ENCODE results near the gene RNF214.
A peak's percentile ranks its signal among the peaks of the same experiment; 100 is the strongest.
"Not testable (repeated sequence)": the region's sequence is repeated elsewhere in the genome, so short reads cannot be mapped to it uniquely, and the experiment has no call there.

RNF214 gene

GRCh38 chr11:117319214-117319840 lies 86.9 kb downstream of the RNF214 start:
- peak; percentile 51 for FAIRE-seq

- not testable (repeated sequence) for FAIRE-seq
Observed at GRCh38 chr11:117327255-117327566, 94.7 kb downstream of the RNF214 start.

DNA sequence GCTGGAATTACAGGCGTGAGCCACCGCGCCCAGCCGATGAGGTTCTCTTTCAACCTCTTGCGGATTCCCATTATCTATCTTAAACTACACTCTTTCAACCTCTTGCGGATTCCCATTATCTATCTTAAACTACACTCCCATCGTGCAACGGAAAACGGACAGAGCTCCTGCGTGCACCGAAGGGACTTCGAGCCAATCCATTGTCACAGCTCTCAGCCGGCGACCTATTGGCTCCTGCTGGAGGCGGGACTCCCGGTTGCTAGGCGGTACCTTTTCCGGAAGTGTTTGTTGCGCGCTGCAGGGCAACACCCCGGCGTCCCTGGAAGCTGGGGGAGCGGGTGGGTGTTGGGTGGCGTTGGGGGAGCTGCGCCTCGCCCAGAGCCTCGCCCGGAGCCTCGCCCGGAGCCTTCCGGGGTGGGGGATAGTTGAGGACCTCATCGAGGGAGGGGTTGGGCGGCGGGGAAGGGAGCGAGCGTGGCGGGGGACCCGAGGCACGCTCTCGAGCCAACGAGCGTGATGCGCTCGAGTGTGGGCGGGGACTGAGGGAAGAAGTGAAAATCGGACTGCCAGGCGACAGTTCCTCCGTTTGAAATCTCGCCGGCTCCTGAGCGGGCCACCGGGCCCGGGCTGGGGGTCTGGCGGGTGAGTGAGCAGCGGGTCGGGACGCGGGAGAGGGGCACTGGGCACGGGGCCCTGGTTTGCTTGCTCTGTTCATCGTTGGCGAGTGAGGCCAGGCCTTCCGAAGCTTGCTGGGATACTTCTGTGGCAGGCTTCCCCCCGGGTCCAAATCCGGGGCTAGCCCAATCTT lies 95.3 kb downstream of the RNF214 start, which contains the start of gene CEP164:
TSS of gene CEP164 (plus strand) at position 288 of the 808 bp plus-strand sequence. CDS start 10,733 bp downstream, outside the sequence.
- peak; percentile 33 for FAIRE-seq

DNA sequence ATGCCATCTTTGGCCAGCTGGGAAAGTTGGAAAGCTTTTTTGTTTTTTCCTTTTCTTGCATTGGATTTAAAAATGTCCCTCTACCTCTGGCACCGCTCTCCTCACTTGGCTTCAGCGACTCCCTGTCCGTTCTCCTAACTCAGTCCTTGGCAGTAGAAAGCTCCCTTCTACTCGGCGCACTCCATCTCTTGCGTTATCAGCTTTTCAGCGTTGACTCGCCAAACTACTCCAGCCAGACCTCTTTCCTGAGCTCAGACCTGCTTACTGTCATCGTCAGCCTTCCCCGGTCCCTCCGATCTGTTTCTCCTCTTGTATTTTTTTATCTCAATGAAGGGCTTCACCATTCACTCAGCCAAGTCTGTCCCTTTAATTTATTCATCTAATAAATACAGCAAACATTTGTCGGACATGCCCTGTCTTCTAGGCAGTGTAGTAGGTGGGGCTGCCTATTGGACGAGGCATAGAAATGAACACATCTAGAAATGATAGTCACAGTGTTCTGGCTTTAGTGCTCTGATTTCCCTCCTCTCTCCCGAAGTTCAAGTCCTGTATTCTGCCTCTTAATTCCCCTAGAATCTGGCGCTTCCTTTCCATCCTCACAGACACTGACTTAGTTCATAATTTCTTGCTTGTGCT lies 96.0 kb downstream of the RNF214 start:
- peak; percentile 47 for FAIRE-seq

- FAIRE-seq: no peak
Observed at GRCh38 chr11:117332843-117333242, 100.4 kb downstream of the RNF214 start.

- FAIRE-seq: no peak
Observed at GRCh38 chr11:117333917-117334316, 101.4 kb downstream of the RNF214 start.

DNA sequence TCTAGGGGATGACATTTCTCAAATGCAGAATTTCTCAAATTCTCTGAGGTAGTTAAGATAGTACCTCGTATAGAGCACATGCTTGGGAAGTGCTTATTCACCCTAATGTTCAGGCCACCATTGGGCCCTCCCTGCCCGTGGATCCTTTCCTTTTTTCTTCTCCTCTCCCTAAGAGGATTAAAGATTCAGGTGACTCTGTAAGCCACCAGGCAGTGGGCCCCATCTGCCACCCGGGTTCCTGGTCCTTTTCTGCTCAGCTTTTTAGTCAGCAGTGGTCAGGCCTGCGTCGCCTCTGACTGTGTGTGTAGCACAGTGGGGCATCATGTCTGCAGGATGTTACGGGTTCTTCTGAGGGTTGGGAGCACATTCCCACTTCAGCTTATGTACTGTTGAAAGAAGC lies 102.4 kb downstream of the RNF214 start:
- no peak for FAIRE-seq

- no peak for FAIRE-seq
Observed at GRCh38 chr11:117335399-117335798, 102.9 kb downstream of the RNF214 start.

All from islet of Langerhans (tissue), 1 donor.